Measurements from ENCODE around the gene GDF7.

The GDF7 gene

GRCh38 chr2:20629581-20630171 lies 37.3 kb upstream of the GDF7 start:
- no peak for DNase-seq

GRCh38 chr2:20630967-20631366 lies 36.0 kb upstream of the GDF7 start:
- no peak for DNase-seq

- no peak for DNase-seq
Measured at GRCh38 chr2:20631617-20632307, 35.2 kb upstream of the GDF7 start.

- no peak for DNase-seq
Measured at GRCh38 chr2:20632446-20632990, 34.4 kb upstream of the GDF7 start.

- no peak for DNase-seq
Measured at GRCh38 chr2:20633001-20633400, 33.9 kb upstream of the GDF7 start.

GRCh38 chr2:20633794-20634506 lies 33.0 kb upstream of the GDF7 start:
- no peak for DNase-seq

GRCh38 chr2:20634507-20635112 lies 32.3 kb upstream of the GDF7 start:
- peak; percentile 65 for DNase-seq

- DNase-seq = no peak
Measured at GRCh38 chr2:20635113-20635510, 31.8 kb upstream of the GDF7 start.

GRCh38 chr2:20635675-20636584 lies 31.0 kb upstream of the GDF7 start:
- peak; percentile 73 for DNase-seq

GRCh38 chr2:20637147-20637546 lies 29.8 kb upstream of the GDF7 start:
- no peak for DNase-seq

GRCh38 chr2:20638014-20638413 lies 28.9 kb upstream of the GDF7 start:
- no peak for DNase-seq

- DNase-seq = no peak
Measured at GRCh38 chr2:20638646-20639430, 28.1 kb upstream of the GDF7 start.

GRCh38 chr2:20640411-20641122 lies 26.4 kb upstream of the GDF7 start:
- DNase-seq = no peak

- DNase-seq = peak; percentile 39
Measured at GRCh38 chr2:20641123-20641985, 25.6 kb upstream of the GDF7 start.

- DNase-seq = peak; percentile 65
Measured at GRCh38 chr2:20642055-20642971, 24.6 kb upstream of the GDF7 start.

GRCh38 chr2:20643060-20643459 lies 23.9 kb upstream of the GDF7 start:
- no peak for DNase-seq

- no peak for DNase-seq
Measured at GRCh38 chr2:20643826-20644225, 23.1 kb upstream of the GDF7 start.

GRCh38 chr2:20645301-20645701 lies 21.6 kb upstream of the GDF7 start:
- no peak for DNase-seq

GRCh38 chr2:20645761-20646160 lies 21.2 kb upstream of the GDF7 start:
- DNase-seq = no peak
